Fibroblast of pulmonary artery (primary cell): ENCODE results near the gene FH.

Experiments
- DNase-seq: peaks from one replicate; pipeline ENCODE4 v3.0.0-alpha.2; 2010; ENCODE audit warnings: low read depth
- H3K4me3 ChIP-seq: replicated peaks from 2 replicates; pipeline ENCODE4 v1.5.1; 2011; ENCODE audit warnings: low read depth, mild to moderate bottlenecking, control low read depth, low read length, moderate library complexity
- CTCF ChIP-seq: IDR thresholded peaks from 2 replicates; pipeline ENCODE4 v1.5.1; 2011; ENCODE audit warnings: mild to moderate bottlenecking, control low read depth, low read length, inconsistent platforms; ENCODE audit errors: missing control alignments

FH gene

GRCh38 chr1:241553886-241554592 is 34.5 kb upstream of the FH start:
- no peak for TF ChIP-seq CTCF
- no peak overlapping the region for H3K4me3 ChIP-seq
- no peak for DNase-seq

DNA sequence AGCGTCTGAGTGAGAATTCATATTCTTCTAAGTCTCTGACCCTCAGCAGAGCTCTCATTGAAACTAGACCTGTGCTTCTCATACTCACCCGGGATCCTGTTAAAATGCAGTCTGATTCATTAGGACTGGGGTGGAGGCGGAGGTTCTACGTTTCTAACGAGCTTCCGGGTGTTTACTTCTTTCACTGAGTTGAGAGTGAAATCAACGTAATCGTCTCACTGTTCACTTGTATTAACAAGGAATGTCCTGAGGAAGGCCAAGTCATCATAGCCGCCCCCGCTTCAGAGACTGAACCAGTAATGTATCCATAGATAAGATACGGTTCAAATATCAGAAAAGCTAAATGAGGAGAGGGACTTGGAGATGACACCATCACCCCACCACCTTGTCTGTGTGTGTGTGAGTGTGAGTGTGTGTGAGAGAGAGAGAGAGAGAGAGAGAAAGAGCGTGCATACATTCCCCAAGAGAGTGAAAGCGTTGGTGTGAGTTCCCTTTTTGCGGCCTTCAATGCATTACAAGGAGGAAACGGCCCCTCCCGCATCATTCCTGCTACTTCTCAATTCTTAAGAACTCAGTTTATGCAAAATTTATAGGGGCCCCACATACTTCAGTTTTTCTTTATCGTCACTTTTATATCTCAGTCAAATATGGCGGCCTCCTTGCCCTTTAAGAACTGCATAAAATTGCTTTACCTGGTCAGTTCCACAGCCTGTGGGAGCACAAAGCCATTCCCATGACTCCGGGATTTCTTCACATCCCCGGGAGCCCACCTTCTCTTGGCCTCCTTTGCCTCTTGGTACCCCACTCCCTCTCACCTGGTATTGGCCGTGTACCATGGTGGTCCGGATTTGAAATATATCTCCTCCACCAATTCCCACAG is 32.4 kb upstream of the FH start:
- H3K4me3 ChIP-seq = no peak overlapping the region
- TF ChIP-seq CTCF = no peak
- no peak for DNase-seq

DNA sequence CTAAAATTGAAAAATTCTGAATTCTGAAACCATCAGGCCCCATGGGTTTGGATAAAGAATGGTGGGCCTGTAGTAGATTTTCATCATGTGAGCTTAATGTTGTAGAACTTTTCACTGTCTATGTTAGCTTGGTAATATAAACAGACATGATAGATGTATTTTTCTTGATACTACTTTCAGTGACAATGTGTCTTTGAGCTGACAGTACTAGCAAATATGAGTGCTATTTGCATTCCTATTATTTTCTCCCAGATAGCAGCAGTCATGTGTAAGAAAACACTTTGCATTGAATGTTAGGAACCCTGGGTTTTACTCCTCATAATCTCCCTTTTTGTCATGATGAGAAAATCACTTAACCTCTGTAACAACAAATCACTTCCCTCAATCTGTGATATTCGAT is 30.8 kb upstream of the FH start:
- no peak for TF ChIP-seq CTCF
- H3K4me3 ChIP-seq = no peak overlapping the region

DNA sequence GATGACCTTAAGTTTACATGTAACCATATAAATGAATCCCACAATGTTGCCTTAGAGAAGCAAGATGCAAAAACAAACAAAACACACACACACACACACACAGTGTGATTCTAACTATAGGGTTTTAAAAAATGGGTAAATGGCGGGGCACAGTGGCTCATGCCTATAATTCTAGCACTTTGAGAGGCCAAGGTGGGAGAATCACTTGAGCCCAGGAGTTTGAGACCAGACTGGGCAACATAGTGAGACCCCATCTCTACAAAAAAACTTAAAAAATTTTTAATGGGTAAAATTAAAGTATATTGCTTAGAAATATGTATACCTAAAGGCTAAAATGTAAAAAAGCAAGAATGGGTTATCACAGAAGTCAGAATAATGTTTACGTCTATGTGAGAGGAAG is 28.5 kb upstream of the FH start:
- no peak for DNase-seq
- TF ChIP-seq CTCF = no peak
- H3K4me3 ChIP-seq = no peak overlapping the region

More for the DNA sequence above, 30.8 kb upstream of the FH start:
- no peak for DNase-seq

- no peak overlapping the region for H3K4me3 ChIP-seq
- DNase-seq = no peak
- no peak for TF ChIP-seq CTCF
Observed at GRCh38 chr1:241542199-241542907, 22.8 kb upstream of the FH start.

GRCh38 chr1:241536969-241537368 is 17.4 kb upstream of the FH start:
- no peak for TF ChIP-seq CTCF
- no peak for DNase-seq

More at GRCh38 chr1:241536969-241537368, 17.4 kb upstream of the FH start:
- H3K4me3 ChIP-seq = no peak overlapping the region
